PFSK-1 (cell line): ENCODE results near the gene NSMCE1.

Experiments
- FOXP2 ChIP-seq: optimal IDR thresholded peaks from 2 replicates; pipeline ENCODE3; 2011; ENCODE audit warnings: borderline replicate concordance, control low read depth, inconsistent platforms; ENCODE audit not compliant: insufficient read depth; ENCODE audit errors: extremely low read length, extremely low read depth
- POLR2AphosphoS5 ChIP-seq: IDR thresholded peaks from 2 replicates; pipeline ENCODE4 v1.6.1; 2012; ENCODE audit warnings: low read depth, mild to moderate bottlenecking, control low read depth, low read length, moderate library complexity
- SIN3A ChIP-seq: IDR thresholded peaks from 2 replicates; pipeline ENCODE4 v1.6.1; 2012; ENCODE audit warnings: mild to moderate bottlenecking, low read length, moderate library complexity, borderline replicate concordance; ENCODE audit not compliant: insufficient read depth
- TAF1 ChIP-seq: IDR thresholded peaks from 2 replicates; pipeline ENCODE4 v1.6.1; 2012; ENCODE audit warnings: low read length, control low read depth, borderline replicate concordance; ENCODE audit not compliant: insufficient read depth
- TF ChIP-seq, protein P1 (sequence below), 2 experiments: IDR thresholded peaks; 2 replicates each; pipeline versions ENCODE4 v1.6.1 to v1.8.0; 2011 to 2012; ENCODE audit warnings: low read depth in 2 of 2, low read length in 2 of 2, control low read depth in 1 of 2, inconsistent platforms in 1 of 2, mild to moderate bottlenecking in 1 of 2, moderate library complexity in 1 of 2; ENCODE audit not compliant: insufficient read depth in 1 of 2

NSMCE1 gene

DNA sequence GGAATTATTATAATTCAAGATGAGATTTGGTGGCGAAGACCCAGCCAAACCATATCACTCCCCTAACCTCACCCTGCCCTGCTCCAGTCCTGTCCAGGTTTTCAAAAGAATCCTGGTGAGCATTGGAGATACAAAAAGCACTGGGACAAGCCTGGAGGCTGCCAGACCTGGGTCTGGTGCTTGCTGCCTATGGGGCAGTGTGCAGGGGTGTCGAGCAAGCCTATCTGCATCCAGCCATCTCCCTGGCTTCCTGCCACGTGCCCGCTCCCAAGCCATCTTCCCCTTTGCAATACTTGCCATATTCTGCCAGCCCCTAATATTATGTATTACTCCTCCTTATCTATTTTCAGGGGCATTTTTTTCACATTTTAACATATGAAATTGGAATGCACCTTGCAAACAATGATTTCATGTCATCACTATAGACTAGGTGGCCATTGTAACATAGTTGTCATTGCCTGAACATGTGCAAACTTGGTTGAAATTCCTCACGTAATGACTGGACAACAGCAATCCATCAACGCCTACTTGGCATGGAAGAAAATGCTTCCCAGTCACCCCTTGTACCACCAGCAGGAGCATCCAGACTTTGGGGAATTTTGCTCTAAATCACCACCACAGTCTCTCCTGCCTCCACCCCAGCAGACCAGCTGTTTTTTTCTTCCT lies 73.4 kb downstream of the NSMCE1 start:
- TF ChIP-seq, protein P1, sequence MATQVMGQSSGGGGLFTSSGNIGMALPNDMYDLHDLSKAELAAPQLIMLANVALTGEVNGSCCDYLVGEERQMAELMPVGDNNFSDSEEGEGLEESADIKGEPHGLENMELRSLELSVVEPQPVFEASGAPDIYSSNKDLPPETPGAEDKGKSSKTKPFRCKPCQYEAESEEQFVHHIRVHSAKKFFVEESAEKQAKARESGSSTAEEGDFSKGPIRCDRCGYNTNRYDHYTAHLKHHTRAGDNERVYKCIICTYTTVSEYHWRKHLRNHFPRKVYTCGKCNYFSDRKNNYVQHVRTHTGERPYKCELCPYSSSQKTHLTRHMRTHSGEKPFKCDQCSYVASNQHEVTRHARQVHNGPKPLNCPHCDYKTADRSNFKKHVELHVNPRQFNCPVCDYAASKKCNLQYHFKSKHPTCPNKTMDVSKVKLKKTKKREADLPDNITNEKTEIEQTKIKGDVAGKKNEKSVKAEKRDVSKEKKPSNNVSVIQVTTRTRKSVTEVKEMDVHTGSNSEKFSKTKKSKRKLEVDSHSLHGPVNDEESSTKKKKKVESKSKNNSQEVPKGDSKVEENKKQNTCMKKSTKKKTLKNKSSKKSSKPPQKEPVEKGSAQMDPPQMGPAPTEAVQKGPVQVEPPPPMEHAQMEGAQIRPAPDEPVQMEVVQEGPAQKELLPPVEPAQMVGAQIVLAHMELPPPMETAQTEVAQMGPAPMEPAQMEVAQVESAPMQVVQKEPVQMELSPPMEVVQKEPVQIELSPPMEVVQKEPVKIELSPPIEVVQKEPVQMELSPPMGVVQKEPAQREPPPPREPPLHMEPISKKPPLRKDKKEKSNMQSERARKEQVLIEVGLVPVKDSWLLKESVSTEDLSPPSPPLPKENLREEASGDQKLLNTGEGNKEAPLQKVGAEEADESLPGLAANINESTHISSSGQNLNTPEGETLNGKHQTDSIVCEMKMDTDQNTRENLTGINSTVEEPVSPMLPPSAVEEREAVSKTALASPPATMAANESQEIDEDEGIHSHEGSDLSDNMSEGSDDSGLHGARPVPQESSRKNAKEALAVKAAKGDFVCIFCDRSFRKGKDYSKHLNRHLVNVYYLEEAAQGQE (IDR thresholded peaks at IDR 0.05; ENCODE audit: insufficient read depth in 1 of 2, low read depth in 2 of 2, low read length in 2 of 2): no peak
- TF ChIP-seq FOXP2: no peak
- no peak for TF ChIP-seq SIN3A
- TF ChIP-seq TAF1: no peak
- TF ChIP-seq POLR2AphosphoS5: no peak

DNA sequence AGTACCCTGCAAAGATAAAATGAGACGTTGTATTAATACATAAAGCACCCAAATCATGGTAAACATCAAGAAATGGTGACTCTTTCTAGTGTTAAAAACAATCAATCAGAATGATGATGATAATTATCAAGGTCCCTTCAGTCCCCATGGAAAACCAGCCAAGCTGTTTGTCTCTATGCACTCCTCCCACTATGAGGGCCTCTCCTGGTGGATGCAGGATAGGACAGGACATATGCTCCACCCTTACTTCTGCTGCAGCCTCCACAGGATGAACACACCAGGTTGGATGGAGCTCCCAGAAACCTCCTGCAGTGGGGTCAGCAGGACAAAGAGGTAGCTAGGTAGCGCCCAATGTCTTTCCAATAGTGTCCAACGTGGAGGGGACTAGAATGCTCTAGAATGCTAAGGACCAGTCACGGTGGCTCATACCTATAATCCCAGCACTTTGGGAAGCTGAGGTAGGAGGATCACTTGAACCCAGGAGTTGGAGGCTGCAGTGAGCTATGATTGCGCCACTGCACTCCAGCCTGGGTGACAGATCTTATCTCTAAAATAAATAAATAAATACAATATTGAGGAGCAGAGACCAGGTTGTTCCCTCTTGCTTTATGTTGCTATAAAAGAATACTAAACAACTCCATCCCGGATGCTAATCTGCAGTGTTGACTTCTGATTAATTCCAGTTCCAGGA lies 75.1 kb downstream of the NSMCE1 start:
- TF ChIP-seq TAF1 (no peak), SIN3A (no peak), FOXP2 (no peak), POLR2AphosphoS5 (no peak)
- TF ChIP-seq, protein P1 (IDR thresholded peaks at IDR 0.05; ENCODE audit: insufficient read depth in 1 of 2, low read depth in 2 of 2, low read length in 2 of 2): no peak

DNA sequence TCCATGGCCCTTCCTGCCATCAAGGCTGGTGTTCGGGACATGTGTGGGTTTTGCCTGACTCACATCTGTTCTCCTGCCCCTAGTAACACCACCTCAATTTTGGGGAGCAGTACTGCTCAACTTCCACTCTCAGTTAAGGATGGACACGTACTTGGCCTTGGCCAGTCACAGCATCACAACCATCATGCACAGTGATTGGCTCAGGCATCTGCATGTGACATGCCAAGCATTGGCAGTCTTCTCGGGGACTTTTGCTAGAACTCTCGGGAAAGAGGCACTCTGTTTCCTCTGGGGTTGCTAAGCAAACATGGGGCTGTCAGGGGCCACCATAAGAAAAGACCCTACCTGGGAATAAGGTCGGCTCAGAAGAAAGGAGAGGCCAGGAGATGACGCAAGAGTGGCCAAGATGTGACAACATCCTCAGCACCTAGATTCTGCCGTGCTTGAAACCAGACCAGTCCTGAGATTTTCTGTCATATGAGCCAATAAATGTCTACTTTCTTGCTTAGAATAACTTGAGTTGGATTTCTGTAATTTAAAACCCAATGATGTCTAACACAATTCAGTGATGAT lies 77.1 kb downstream of the NSMCE1 start:
- TF ChIP-seq TAF1: no peak
- TF ChIP-seq, protein P1 (IDR thresholded peaks at IDR 0.05; ENCODE audit: insufficient read depth in 1 of 2, low read depth in 2 of 2, low read length in 2 of 2): no peak
- no peak for TF ChIP-seq SIN3A
- TF ChIP-seq POLR2AphosphoS5: no peak
- TF ChIP-seq FOXP2: no peak

DNA sequence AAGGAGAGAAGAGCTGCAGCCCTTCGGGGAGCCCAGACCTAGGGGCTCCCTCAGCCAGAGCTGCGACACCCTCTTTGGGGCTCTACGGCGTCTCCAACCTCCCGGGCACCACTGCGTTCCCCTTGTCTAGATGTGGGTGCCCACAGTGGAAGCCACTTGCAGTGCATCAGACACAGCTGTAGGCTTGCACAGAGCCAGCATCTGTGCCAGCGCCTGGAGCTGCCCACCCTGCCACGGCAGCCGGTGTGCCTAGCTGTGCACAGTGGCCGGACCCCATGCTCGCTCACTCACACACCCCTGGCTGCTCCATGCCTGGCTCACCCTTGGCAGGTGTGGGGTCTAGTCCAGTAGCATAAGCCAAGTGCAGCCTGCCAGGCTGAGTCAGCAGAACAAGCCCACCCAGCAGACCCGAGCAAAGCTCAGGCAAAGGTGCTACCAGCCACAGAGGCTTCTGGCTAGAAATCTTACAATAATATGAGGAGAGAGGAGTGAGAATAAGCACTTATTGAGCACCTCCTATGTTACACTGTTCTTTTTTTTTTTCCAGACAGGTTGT lies 78.2 kb downstream of the NSMCE1 start:
- TF ChIP-seq TAF1: no peak
- TF ChIP-seq, protein P1 (IDR thresholded peaks at IDR 0.05; ENCODE audit: insufficient read depth in 1 of 2, low read depth in 2 of 2, low read length in 2 of 2): no peak
